ENCODE data around the gene SCGB3A1. TPM values are rescaled to one million over a fixed set of nuclear protein-coding genes. Genes with fewer than 3 reads are reported as not detected.

SCGB3A1 gene
- total RNA-seq, 2 donors from 2014 or later = not detected

DNA sequence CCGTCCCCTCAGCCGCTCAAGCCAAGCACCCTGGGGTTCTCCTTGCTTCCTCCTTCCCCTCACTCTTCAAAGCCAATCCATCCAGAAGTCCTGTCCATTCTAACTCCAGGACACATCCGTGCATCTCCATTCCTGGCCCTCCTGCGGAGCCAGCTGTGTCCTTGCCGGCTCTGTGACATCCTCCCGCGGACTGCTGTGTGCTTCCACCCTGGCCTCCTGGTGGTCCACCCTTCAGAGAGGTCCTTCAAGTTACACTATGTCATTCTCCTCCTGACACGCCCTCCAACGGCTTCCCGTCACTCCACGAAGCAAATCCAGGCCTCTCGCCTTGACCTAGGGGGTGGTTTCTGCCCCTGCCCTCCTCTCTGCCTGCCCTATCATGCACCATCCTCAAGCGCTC, 13.0 kb upstream of the SCGB3A1 start:
- WGBS, 2 donors = 78 to 80% methylated on average over 13 of the region's 13 CpGs
- intact Hi-C loops (cut with DNase I) = loop anchor here (10.0 kb wide), 1 partner anchor 59 kb away; no protein-coding TSS in a partner anchor
- no peaks in the 10 kb centered on the region for H3K36me3 ChIP-seq (replicated peaks in 1 of 2; ENCODE audit: insufficient read depth in 1 of 2, low read depth in 2 of 2)
- no peak overlapping the region for H3K4me3 ChIP-seq
- H3K9me3 ChIP-seq = no peaks in the 10 kb centered on the region
- no peak overlapping the region for H3K27ac ChIP-seq
- peak in 1 of 4 donors; percentile 4 for DNase-seq
- no peak for ATAC-seq
- H3K27me3 ChIP-seq = no peaks in the 10 kb centered on the region
- H3K4me1 ChIP-seq = no peaks in the 10 kb centered on the region
- TF ChIP-seq POLR2A (IDR thresholded peaks at IDR 0.05) = no peak
- TF ChIP-seq, protein P1, sequence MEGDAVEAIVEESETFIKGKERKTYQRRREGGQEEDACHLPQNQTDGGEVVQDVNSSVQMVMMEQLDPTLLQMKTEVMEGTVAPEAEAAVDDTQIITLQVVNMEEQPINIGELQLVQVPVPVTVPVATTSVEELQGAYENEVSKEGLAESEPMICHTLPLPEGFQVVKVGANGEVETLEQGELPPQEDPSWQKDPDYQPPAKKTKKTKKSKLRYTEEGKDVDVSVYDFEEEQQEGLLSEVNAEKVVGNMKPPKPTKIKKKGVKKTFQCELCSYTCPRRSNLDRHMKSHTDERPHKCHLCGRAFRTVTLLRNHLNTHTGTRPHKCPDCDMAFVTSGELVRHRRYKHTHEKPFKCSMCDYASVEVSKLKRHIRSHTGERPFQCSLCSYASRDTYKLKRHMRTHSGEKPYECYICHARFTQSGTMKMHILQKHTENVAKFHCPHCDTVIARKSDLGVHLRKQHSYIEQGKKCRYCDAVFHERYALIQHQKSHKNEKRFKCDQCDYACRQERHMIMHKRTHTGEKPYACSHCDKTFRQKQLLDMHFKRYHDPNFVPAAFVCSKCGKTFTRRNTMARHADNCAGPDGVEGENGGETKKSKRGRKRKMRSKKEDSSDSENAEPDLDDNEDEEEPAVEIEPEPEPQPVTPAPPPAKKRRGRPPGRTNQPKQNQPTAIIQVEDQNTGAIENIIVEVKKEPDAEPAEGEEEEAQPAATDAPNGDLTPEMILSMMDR (IDR thresholded peaks at IDR 0.05) = no peak

DNA sequence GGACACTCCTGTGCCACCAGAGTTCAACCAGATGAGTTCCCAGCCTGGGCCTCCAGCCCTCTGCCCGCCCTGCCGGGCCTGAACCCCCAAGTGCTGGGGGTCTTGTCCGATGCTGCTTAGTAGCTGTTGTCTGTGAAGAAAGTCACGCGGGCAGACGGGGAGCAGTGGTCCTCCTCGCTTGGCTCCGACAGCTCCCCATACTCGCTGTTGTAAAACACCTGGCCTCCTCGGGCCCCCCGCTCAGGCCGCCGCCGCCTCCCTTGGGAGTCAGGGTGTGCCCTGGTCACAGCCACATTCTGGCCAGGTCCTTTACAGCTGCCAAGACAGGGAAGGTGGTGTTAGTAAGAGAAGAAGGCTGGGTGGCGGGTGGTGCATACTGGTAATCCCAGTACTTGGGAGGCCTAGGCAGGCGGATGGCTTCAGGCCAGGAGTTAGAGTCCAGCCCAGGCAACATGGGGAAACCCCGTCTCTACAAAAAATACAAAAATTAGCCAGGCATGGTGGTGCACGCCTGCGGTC, 11.8 kb upstream of the SCGB3A1 start:
- WGBS, 2 donors = 87 to 92% methylated on average over 15 to 19 of the region's 19 CpGs
- Histone ChIP-seq H3K27ac (no peak overlapping the region), H3K9me3 (no peaks in the 10 kb centered on the region), H3K36me3 (replicated peaks in 1 of 2; ENCODE audit: insufficient read depth in 1 of 2, low read depth in 2 of 2) (no peaks in the 10 kb centered on the region), H3K27me3 (no peaks in the 10 kb centered on the region), H3K4me3 (no peak overlapping the region), H3K4me1 (no peaks in the 10 kb centered on the region)
- TF ChIP-seq POLR2A (IDR thresholded peaks at IDR 0.05) = no peak
- TF ChIP-seq, protein P1 (IDR thresholded peaks at IDR 0.05) = no peak
- ATAC-seq = no peak
- DNase-seq = peak in 1 of 4 donors; percentile 10
- intact Hi-C loops (cut with DNase I) = loop anchor here (10.0 kb wide), 1 partner anchor 58 kb away; no protein-coding TSS in a partner anchor

DNA sequence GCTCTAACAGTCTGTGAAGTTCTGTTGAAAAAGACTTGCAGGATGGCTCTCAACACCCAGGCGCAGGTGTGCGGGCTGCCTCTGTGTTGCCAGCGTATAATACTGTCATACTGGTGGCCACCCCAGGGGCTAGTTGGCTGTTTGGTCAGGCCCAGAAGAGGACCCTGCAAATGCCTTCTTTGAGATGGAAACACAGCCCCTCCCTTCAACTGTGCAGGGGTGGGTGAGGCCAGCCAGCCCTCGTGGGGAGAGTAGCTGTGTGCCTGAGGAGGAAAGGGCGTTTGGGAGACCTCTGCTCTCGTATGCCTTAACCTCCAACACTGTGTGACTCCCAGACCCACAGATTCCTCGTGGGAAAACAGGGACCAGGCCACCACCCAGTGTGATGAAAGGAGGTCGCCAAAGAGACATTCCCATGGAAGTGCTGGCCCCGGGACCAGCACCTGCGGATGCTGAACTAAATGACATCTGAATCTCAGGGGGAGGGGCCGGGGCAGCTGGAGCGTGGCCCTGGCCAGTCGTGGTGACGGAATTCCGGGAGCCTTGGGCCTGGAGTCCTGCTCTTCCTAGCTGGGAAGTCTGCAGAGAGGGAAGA, 11.3 kb upstream of the SCGB3A1 start:
- ATAC-seq (no peak), DNase-seq (no peak)
- H3K4me3 ChIP-seq = no peak overlapping the region
- intact Hi-C loops (cut with DNase I) = loop anchor here (10.0 kb wide), 1 partner anchor 58 kb away; no protein-coding TSS in a partner anchor
- H3K9me3 ChIP-seq = no peaks in the 10 kb centered on the region
- no peaks in the 10 kb centered on the region for H3K27me3 ChIP-seq
- H3K27ac ChIP-seq = no peak overlapping the region
- no peaks in the 10 kb centered on the region for H3K36me3 ChIP-seq (replicated peaks in 1 of 2; ENCODE audit: insufficient read depth in 1 of 2, low read depth in 2 of 2)
- 70 to 74% methylated on average over 7 to 13 of the region's 15 CpGs for WGBS, 2 donors
- H3K4me1 ChIP-seq = no peaks in the 10 kb centered on the region
- TF ChIP-seq, protein P1 (IDR thresholded peaks at IDR 0.05) = no peak
- TF ChIP-seq POLR2A (IDR thresholded peaks at IDR 0.05) = no peak

DNA sequence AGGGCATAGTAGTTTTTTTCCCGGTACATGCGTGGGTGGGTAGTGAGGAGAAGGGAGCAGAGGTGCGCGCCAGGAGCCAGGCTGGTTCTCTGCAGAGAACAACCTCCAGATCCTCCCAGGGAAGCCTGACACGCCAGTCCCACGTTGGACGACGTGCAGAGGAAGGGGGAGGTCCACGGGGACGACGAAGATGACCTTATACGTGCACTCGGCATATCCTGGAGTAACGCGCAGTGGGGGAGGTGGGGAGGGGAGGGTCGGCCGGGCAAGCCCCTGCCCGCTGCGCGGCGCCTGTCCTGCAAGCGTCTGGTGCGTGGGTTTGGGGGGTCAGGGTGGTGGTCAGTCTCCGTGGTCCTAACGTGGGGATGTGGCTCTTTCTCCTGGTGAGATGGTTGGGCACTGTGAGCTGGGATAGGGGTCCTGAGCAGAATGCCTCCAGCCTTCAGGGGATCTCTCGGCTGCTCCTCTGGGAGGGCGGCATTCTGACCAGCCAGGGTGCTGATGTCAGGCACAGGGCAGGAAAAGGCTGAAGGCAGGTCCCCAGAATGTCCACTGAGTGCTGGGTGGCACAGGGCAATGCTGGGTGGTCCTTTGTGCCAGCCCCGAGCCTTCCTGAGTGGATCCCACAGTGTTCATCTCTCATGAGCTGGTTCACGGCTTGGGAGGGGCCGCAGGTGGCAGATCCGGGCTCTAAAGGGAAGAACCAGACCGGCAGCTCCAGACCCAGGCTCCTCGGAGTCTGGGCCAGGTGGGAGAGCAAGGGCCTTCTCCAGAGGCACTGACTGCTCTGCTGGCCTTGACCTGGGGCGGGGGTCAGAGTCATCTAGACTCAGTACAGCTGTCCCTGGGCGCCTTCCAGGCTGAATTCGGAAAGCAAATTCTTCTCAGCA, 10.5 kb upstream of the SCGB3A1 start:
- WGBS, 2 donors = 84 to 86% methylated on average over 26 to 28 of the region's 36 CpGs
- no peak for ATAC-seq

More for the DNA sequence above, 10.5 kb upstream of the SCGB3A1 start:
- H3K9me3 ChIP-seq = no peaks in the 10 kb centered on the region
- H3K4me1 ChIP-seq = peaks cover 2% of the 10 kb centered on the region
- no peak for TF ChIP-seq POLR2A (IDR thresholded peaks at IDR 0.05)
- TF ChIP-seq, protein P1 (IDR thresholded peaks at IDR 0.05) = no peak
- no peak overlapping the region for H3K27ac ChIP-seq
- H3K36me3 ChIP-seq (replicated peaks in 1 of 2; ENCODE audit: insufficient read depth in 1 of 2, low read depth in 2 of 2) = no peaks in the 10 kb centered on the region
- DNase-seq = peak in 2 of 4 donors; percentile 3 to 6
- H3K4me3 ChIP-seq = no peak overlapping the region
- H3K27me3 ChIP-seq = no peaks in the 10 kb centered on the region
- intact Hi-C loops (cut with DNase I) = loop anchor here (10.0 kb wide), 1 partner anchor 57 kb away; no protein-coding TSS in a partner anchor
